ENCODE results near the gene KRT79.

Gene KRT79

GRCh38 chr12:52788192-52788875 lies 45.8 kb downstream of the KRT79 start:
- DNase-seq: no peak

GRCh38 chr12:52787324-52788191 lies 46.6 kb downstream of the KRT79 start:
- DNase-seq: no peak

GRCh38 chr12:52784909-52785308 lies 49.2 kb downstream of the KRT79 start:
- no peak for DNase-seq

- DNase-seq: no peak
Measured at GRCh38 chr12:52783563-52784316, 50.4 kb downstream of the KRT79 start.

- DNase-seq: no peak
Measured at GRCh38 chr12:52782502-52782901, 51.6 kb downstream of the KRT79 start.

- no peak for DNase-seq
Measured at GRCh38 chr12:52781399-52782082, 52.6 kb downstream of the KRT79 start.

GRCh38 chr12:52779914-52780313 lies 54.2 kb downstream of the KRT79 start:
- DNase-seq: no peak

GRCh38 chr12:52778833-52779232 lies 55.3 kb downstream of the KRT79 start:
- no peak for DNase-seq

GRCh38 chr12:52777566-52777965 lies 56.5 kb downstream of the KRT79 start:
- DNase-seq: no peak

GRCh38 chr12:52776913-52777395 lies 57.2 kb downstream of the KRT79 start, which contains the start of gene KRT76:
KRT76 (minus strand) TSS chr12:52777345; CDS start chr12:52777291, 54 bp downstream.
- DNase-seq: no peak

GRCh38 chr12:52776435-52776834 lies 57.7 kb downstream of the KRT79 start:
- no peak for DNase-seq

GRCh38 chr12:52774629-52775250 lies 59.4 kb downstream of the KRT79 start:
- DNase-seq: no peak

- no peak for DNase-seq
Measured at GRCh38 chr12:52772772-52773171, 61.3 kb downstream of the KRT79 start.

- no peak for DNase-seq
Measured at GRCh38 chr12:52772188-52772587, 61.9 kb downstream of the KRT79 start.

- no peak for DNase-seq
Measured at GRCh38 chr12:52771505-52771904, 62.6 kb downstream of the KRT79 start.

All from DMS153 (cell line).